ENCODE results near the gene UHRF2.
"Not testable (repeated sequence)": the region's sequence is repeated elsewhere in the genome, so short reads cannot be mapped to it uniquely, and the experiment has no call there.

UHRF2 gene

GRCh38 chr9:6439051-6439703 is 26.2 kb downstream of the UHRF2 start:
- H3K36me3 Mint-ChIP-seq (ENCODE audit: insufficient read depth), result peaks cover 15% of the 10 kb centered on the region
- peak overlapping the region; percentile 67 for H3K4me3 Mint-ChIP-seq
- H3K4me1 Mint-ChIP-seq, result peaks cover 35% of the 10 kb centered on the region
- peak; percentile 87 for ATAC-seq (replicated peaks; ENCODE audit: extremely low read depth, poor library complexity, severe bottlenecking)
- no peak overlapping the region for H3K27ac Mint-ChIP-seq (ENCODE audit: low read depth)
- DNase-seq (ENCODE audit: low spot score in 2 of 2), result peak in 1 of 2 donors; percentile 16
- no peaks in the 10 kb centered on the region for H3K27me3 Mint-ChIP-seq
- no peaks in the 10 kb centered on the region for H3K9me3 Mint-ChIP-seq

- ATAC-seq (replicated peaks; ENCODE audit: extremely low read depth, poor library complexity, severe bottlenecking) (no peak), DNase-seq (ENCODE audit: low spot score in 2 of 2) (no peak)
- H3K27ac Mint-ChIP-seq (ENCODE audit: low read depth), result no peak overlapping the region
- H3K4me3 Mint-ChIP-seq, result no peak overlapping the region
- no peaks in the 10 kb centered on the region for H3K9me3 Mint-ChIP-seq
- H3K27me3 Mint-ChIP-seq, result no peaks in the 10 kb centered on the region
- H3K4me1 Mint-ChIP-seq, result peaks cover 36% of the 10 kb centered on the region
- H3K36me3 Mint-ChIP-seq (ENCODE audit: insufficient read depth), result peaks cover 13% of the 10 kb centered on the region
These were observed 27.4 kb downstream of the UHRF2 start for GRCh38 chr9:6440405-6440804.

DNA sequence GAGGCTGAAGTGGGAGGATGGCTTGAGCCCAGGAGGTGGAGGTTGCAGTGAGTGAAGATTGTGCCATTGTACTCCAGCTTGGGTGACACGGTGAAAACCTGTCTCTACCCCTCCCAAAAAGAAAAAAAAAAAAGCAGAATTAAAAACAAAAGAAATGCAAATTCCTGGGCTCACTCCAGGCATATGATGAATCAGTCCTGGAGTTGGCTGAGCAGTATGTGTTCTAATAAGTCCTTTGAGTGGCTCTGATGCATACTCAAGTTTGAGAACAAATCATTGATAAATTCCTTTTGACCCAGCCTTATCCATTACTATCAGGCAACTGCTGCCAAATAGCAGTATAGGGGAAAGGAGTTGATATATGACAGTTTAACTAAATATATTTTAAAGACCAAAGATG is 28.3 kb downstream of the UHRF2 start:
- Mint-ChIP-seq H3K27ac (ENCODE audit: low read depth) (no peak overlapping the region), H3K27me3 (no peaks in the 10 kb centered on the region), H3K36me3 (ENCODE audit: insufficient read depth) (peaks cover 14% of the 10 kb centered on the region), H3K4me3 (no peak overlapping the region), H3K9me3 (no peaks in the 10 kb centered on the region), H3K4me1 (peaks cover 32% of the 10 kb centered on the region)
- DNase-seq (ENCODE audit: low spot score in 2 of 2) (no peak), ATAC-seq (replicated peaks; ENCODE audit: extremely low read depth, poor library complexity, severe bottlenecking) (no peak)

GRCh38 chr9:6443661-6444060 is 30.7 kb downstream of the UHRF2 start:
- Mint-ChIP-seq H3K9me3 (no peaks in the 10 kb centered on the region), H3K27ac (ENCODE audit: low read depth) (no peak overlapping the region), H3K36me3 (ENCODE audit: insufficient read depth) (peaks cover 21% of the 10 kb centered on the region), H3K4me1 (peaks cover 47% of the 10 kb centered on the region), H3K27me3 (no peaks in the 10 kb centered on the region), H3K4me3 (no peak overlapping the region)
- ATAC-seq (replicated peaks; ENCODE audit: extremely low read depth, poor library complexity, severe bottlenecking) (no peak), DNase-seq (ENCODE audit: low spot score in 2 of 2) (no peak)

GRCh38 chr9:6444128-6444527 is 31.1 kb downstream of the UHRF2 start:
- Mint-ChIP-seq H3K27me3 (no peaks in the 10 kb centered on the region), H3K4me1 (peaks cover 48% of the 10 kb centered on the region), H3K27ac (ENCODE audit: low read depth) (no peak overlapping the region), H3K4me3 (no peak overlapping the region), H3K36me3 (ENCODE audit: insufficient read depth) (peaks cover 21% of the 10 kb centered on the region), H3K9me3 (no peaks in the 10 kb centered on the region)
- DNase-seq (ENCODE audit: low spot score in 2 of 2) (no peak), ATAC-seq (replicated peaks; ENCODE audit: extremely low read depth, poor library complexity, severe bottlenecking) (no peak)

DNA sequence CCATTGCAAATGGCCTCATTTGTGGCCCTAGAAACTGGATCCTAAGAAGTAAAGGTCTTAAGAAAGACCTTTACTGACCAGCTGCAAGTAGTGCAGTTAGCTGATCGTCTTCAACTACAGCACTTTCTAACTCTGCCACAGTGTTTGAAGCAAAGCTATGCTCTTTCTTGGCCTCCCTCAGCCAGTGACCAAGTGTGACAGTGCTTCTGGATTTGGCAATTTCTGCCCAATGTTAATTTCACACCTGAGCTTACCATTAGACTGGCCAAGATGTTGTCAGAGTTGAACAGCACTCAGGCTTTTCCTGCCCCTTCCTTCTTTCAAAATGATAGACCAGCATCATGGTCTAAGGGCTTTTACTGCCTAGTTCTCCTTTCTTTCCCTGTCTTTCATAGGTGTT is 36.1 kb downstream of the UHRF2 start:
- Mint-ChIP-seq H3K36me3 (ENCODE audit: insufficient read depth) (peaks cover 22% of the 10 kb centered on the region), H3K4me1 (peaks cover 69% of the 10 kb centered on the region), H3K27ac (ENCODE audit: low read depth) (peak overlapping the region; percentile 4), H3K9me3 (no peaks in the 10 kb centered on the region), H3K27me3 (no peaks in the 10 kb centered on the region), H3K4me3 (no peak overlapping the region)
- DNase-seq (ENCODE audit: low spot score in 2 of 2) (no peak), ATAC-seq (replicated peaks; ENCODE audit: extremely low read depth, poor library complexity, severe bottlenecking) (peak; percentile 19)

GRCh38 chr9:6449645-6450044 is 36.6 kb downstream of the UHRF2 start:
- no peaks in the 10 kb centered on the region for H3K27me3 Mint-ChIP-seq
- H3K36me3 Mint-ChIP-seq (ENCODE audit: insufficient read depth), result peaks cover 19% of the 10 kb centered on the region
- no peak overlapping the region for H3K4me3 Mint-ChIP-seq
- DNase-seq (ENCODE audit: low spot score in 2 of 2) (no peak), ATAC-seq (replicated peaks; ENCODE audit: extremely low read depth, poor library complexity, severe bottlenecking) (peak; percentile 24)
- peaks cover 67% of the 10 kb centered on the region for H3K4me1 Mint-ChIP-seq
- H3K27ac Mint-ChIP-seq (ENCODE audit: low read depth), result peak overlapping the region; percentile 4
- H3K9me3 Mint-ChIP-seq, result no peaks in the 10 kb centered on the region

DNA sequence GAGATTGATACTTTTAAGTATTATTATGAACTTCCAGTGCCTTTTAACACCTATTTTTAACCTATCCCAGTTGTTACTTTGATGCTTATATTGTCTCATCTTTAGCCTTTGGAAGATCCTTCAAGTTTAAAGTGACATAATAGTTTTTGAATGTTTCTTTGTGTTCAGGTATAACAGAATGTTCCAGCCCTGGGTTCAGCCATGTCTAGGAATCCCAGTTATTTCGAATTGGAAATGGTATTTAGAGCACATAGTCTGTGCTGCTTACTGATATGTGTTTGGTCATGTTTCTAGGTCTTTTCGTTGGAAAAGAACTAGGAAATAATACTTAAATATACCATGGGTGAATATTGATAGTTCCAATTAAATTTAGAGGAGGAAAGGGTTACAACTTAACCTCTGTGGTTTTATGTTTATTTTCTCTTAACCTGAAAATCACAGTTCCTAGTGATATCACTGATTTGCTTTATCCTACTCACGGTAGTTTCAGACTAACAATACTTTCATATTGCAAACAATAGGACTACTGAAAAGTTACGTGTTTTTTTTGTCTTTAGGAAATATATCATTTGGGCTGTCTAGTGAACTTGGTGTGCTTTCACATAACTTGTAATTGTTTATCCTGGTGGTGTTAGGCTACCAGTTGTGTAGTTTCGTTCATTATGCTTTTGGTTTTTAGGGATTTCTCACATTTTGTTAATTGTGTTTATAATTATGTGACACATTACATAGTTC is 37.8 kb downstream of the UHRF2 start:
- DNase-seq (ENCODE audit: low spot score in 2 of 2) (no peak), ATAC-seq (replicated peaks; ENCODE audit: extremely low read depth, poor library complexity, severe bottlenecking) (no peak)
- Mint-ChIP-seq H3K27me3 (no peaks in the 10 kb centered on the region), H3K4me3 (peak overlapping the region; percentile 27), H3K9me3 (no peaks in the 10 kb centered on the region), H3K27ac (ENCODE audit: low read depth) (peak overlapping the region; percentile 19), H3K4me1 (peaks cover 67% of the 10 kb centered on the region), H3K36me3 (ENCODE audit: insufficient read depth) (peaks cover 16% of the 10 kb centered on the region)

GRCh38 chr9:6455292-6455691 is 42.3 kb downstream of the UHRF2 start:
- not testable (repeated sequence) for H3K27me3 Mint-ChIP-seq; H3K36me3 Mint-ChIP-seq (ENCODE audit: insufficient read depth); ATAC-seq (replicated peaks; ENCODE audit: extremely low read depth, poor library complexity, severe bottlenecking); H3K4me3 Mint-ChIP-seq; H3K9me3 Mint-ChIP-seq; DNase-seq (ENCODE audit: low spot score in 2 of 2); H3K27ac Mint-ChIP-seq (ENCODE audit: low read depth)
- H3K4me1 Mint-ChIP-seq, result peaks cover 62% of the 10 kb centered on the region

DNA sequence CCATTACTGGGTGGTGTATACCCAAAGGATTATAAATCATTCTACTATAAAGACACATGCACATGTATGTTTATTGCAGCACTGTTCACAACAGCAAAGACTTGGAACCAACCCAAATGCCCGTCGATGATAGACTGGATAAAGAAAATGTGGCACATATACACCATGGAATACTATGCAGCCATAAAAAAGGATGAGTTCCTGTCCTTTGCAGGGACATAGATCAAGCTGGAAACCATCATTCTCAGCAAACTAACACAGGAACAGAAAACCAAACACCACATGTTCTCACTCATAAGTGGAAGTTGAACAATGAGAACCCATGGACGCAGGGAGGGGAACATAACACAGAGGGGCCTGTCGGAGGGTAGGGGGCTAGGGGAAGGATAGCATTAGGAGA is 45.7 kb downstream of the UHRF2 start:
- not testable (repeated sequence) for H3K27me3 Mint-ChIP-seq
- Mint-ChIP-seq H3K36me3 (ENCODE audit: insufficient read depth) (peaks cover 12% of the 10 kb centered on the region), H3K27ac (ENCODE audit: low read depth) (peak overlapping the region; percentile 38)

DNA sequence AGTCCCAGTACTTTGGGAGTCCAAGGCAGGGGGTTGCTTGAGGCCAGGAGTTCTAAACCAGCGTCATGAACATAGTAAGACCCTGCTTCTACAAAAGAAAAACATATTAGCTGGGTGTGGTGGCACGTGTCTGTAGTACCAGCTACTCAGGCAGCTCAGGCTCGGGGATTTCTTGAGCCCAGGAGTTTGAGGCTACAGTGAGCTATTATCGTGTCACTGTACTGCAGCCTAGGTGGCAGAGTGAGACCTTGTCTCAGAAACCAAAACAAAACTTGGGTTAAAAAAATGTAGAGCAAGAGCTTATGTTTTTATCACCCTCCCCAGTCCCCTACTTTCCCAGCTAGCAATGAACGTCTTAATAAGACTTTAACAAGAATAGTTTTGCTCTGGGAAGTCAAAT is 46.7 kb downstream of the UHRF2 start:
- H3K4me3 Mint-ChIP-seq, result no peak overlapping the region
- no peaks in the 10 kb centered on the region for H3K9me3 Mint-ChIP-seq
- no peak overlapping the region for H3K27ac Mint-ChIP-seq (ENCODE audit: low read depth)
- H3K36me3 Mint-ChIP-seq (ENCODE audit: insufficient read depth), result peaks cover 19% of the 10 kb centered on the region
- DNase-seq (ENCODE audit: low spot score in 2 of 2) (no peak), ATAC-seq (replicated peaks; ENCODE audit: extremely low read depth, poor library complexity, severe bottlenecking) (no peak)
- peaks cover 33% of the 10 kb centered on the region for H3K4me1 Mint-ChIP-seq
- H3K27me3 Mint-ChIP-seq, result no peaks in the 10 kb centered on the region

More for the DNA sequence above, 45.7 kb downstream of the UHRF2 start:
- H3K4me1 Mint-ChIP-seq, result peaks cover 33% of the 10 kb centered on the region
- not testable (repeated sequence) for H3K4me3 Mint-ChIP-seq; ATAC-seq (replicated peaks; ENCODE audit: extremely low read depth, poor library complexity, severe bottlenecking); DNase-seq (ENCODE audit: low spot score in 2 of 2); H3K9me3 Mint-ChIP-seq

GRCh38 chr9:6460189-6460768 is 47.3 kb downstream of the UHRF2 start:
- DNase-seq (ENCODE audit: low spot score in 2 of 2), result no peak
- Mint-ChIP-seq H3K27ac (ENCODE audit: low read depth) (peak overlapping the region; percentile 44), H3K4me3 (no peak overlapping the region), H3K36me3 (ENCODE audit: insufficient read depth) (peaks cover 21% of the 10 kb centered on the region), H3K9me3 (no peaks in the 10 kb centered on the region), H3K27me3 (no peaks in the 10 kb centered on the region), H3K4me1 (peaks cover 37% of the 10 kb centered on the region)
- ATAC-seq (replicated peaks; ENCODE audit: extremely low read depth, poor library complexity, severe bottlenecking), result no peak

- Mint-ChIP-seq H3K4me1 (peaks cover 33% of the 10 kb centered on the region), H3K27ac (ENCODE audit: low read depth) (no peak overlapping the region)
These were observed 48.6 kb downstream of the UHRF2 start for GRCh38 chr9:6461619-6462018.

More at GRCh38 chr9:6461619-6462018, 48.6 kb downstream of the UHRF2 start:
- ATAC-seq (replicated peaks; ENCODE audit: extremely low read depth, poor library complexity, severe bottlenecking), result no peak
- Mint-ChIP-seq H3K4me3 (no peak overlapping the region), H3K36me3 (ENCODE audit: insufficient read depth) (peaks cover 27% of the 10 kb centered on the region), H3K27me3 (no peaks in the 10 kb centered on the region), H3K9me3 (no peaks in the 10 kb centered on the region)
- no peak for DNase-seq (ENCODE audit: low spot score in 2 of 2)

All from central memory CD8-positive, alpha-beta T cell (primary cell).